Measurements from ENCODE around the gene KMT2C. TPM values are rescaled to one million over a fixed set of nuclear protein-coding genes. Genes with fewer than 3 reads are reported as not detected.

The KMT2C gene
- total RNA-seq, 4 donors from 2014 or later, result 77.4 to 174 (median 114) TPM

DNA sequence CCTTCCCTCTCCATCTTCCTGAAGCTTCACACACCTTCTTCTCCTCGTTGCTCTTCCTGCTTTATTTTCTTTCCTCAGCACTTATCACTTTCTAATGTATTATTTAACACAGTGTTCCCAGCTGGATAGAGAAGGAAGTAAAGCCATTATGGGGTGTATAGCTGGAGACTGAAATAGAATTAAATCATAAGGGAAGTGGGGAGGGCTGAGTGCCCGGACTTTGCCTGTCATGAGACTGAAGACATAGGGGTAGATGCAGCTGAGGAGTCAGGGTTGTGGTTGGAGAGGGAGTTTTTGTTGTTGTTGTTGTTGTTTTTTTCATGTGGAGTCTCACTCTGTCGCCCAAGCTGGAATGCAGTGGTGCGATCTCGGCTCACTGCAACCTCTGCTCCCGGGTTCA, 345.1 kb downstream of the KMT2C start:
- DNase-seq, result no peak
- Histone ChIP-seq H3K27me3 (no peaks in the 10 kb centered on the region), H3K4me1 (no peaks in the 10 kb centered on the region), H3K27ac (no peak overlapping the region), H3K9me3 (no peaks in the 10 kb centered on the region), H3K36me3 (no peaks in the 10 kb centered on the region), H3K4me3 (replicated peaks in 1 of 3) (no peak overlapping the region)
- TF ChIP-seq, protein P1, sequence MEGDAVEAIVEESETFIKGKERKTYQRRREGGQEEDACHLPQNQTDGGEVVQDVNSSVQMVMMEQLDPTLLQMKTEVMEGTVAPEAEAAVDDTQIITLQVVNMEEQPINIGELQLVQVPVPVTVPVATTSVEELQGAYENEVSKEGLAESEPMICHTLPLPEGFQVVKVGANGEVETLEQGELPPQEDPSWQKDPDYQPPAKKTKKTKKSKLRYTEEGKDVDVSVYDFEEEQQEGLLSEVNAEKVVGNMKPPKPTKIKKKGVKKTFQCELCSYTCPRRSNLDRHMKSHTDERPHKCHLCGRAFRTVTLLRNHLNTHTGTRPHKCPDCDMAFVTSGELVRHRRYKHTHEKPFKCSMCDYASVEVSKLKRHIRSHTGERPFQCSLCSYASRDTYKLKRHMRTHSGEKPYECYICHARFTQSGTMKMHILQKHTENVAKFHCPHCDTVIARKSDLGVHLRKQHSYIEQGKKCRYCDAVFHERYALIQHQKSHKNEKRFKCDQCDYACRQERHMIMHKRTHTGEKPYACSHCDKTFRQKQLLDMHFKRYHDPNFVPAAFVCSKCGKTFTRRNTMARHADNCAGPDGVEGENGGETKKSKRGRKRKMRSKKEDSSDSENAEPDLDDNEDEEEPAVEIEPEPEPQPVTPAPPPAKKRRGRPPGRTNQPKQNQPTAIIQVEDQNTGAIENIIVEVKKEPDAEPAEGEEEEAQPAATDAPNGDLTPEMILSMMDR (IDR thresholded peaks at IDR 0.05), result no peak
- TF ChIP-seq POLR2A (IDR thresholded peaks at IDR 0.05), result no peak
- 90 to 91% methylated on average over 6 of the region's 6 CpGs for WGBS, 2 donors
- intact Hi-C loops (cut with DNase I), result no loop called here

DNA sequence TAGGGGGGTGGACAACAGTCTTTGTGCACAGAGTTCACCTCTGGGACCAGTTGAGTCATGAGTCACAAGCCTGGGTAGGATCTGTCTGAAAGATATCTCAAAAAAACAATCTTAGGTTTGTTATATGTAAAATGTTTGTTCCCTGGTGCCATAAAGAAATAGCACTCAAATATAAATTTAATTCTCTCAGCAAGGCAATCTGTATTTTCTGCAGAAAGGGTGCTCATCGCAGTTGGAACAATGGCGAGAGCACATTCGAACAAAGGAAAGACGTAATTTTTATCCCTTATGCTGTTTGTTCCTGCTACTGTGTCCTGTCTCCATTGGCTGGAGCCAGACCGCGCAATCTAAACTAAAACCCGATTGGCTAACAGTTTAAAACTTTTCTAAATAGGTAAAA, 346.6 kb downstream of the KMT2C start:
- intact Hi-C loops (cut with DNase I), result no loop called here
- TF ChIP-seq, protein P1 (IDR thresholded peaks at IDR 0.05), result no peak
- TF ChIP-seq POLR2A (IDR thresholded peaks at IDR 0.05), result no peak
- WGBS, 2 donors, result 98% methylated on average over 7 of the region's 7 CpGs

DNA sequence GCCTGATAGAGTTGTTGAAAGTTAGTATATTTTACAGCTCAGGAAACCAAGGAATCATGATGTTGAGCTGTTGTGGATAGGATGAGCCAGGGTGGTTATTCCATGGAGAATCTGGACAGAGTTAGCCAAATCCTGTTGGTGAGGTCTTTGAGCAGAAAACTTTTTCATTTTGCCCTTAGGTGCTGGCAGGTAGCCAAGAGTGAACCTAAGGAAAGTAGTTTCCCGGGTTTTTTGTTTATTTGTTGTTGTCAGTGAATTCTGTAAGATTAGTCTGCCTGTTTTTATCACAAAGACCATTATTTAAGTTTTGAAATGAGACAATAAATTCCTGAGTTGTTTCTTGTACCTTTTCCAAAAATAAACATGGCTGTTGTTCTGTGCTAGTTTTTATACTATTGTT, 349.3 kb downstream of the KMT2C start:
- no peak for TF ChIP-seq POLR2A (IDR thresholded peaks at IDR 0.05)
- intact Hi-C loops (cut with DNase I), result no loop called here
- Histone ChIP-seq H3K36me3 (no peaks in the 10 kb centered on the region), H3K4me3 (replicated peaks in 1 of 3) (no peak overlapping the region), H3K27me3 (no peaks in the 10 kb centered on the region), H3K9me3 (no peaks in the 10 kb centered on the region), H3K27ac (no peak overlapping the region), H3K4me1 (no peaks in the 10 kb centered on the region)
- 22 to 35% methylated on average over 1 of the region's 1 CpG for WGBS, 2 donors
- no peak for DNase-seq

More for the DNA sequence above, 346.6 kb downstream of the KMT2C start:
- no peak for DNase-seq
- H3K4me3 ChIP-seq (replicated peaks in 1 of 3), result no peak overlapping the region
- H3K36me3 ChIP-seq, result no peaks in the 10 kb centered on the region
- no peaks in the 10 kb centered on the region for H3K4me1 ChIP-seq
- no peaks in the 10 kb centered on the region for H3K9me3 ChIP-seq
- H3K27me3 ChIP-seq, result no peaks in the 10 kb centered on the region
- no peak overlapping the region for H3K27ac ChIP-seq

DNA sequence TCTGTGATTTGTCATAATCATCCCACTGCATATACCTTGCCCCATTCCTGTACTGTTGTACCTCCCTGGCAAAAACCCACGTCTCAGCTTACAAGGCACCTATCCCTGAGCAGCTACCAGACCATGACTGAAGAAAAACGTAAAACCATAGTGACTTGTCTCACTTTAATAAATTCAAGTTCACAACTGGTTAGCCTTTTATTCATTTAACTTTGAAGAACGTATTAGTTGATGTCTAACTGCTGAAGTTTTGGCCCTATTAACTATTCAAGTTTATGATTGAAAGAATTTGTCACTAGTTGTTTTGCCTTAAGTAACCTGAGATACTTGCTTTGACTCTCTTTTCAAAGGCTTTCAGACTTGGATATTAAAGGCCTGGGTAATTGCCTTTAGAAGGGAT, 350.7 kb downstream of the KMT2C start:
- Histone ChIP-seq H3K4me1 (no peaks in the 10 kb centered on the region), H3K27me3 (no peaks in the 10 kb centered on the region), H3K4me3 (replicated peaks in 1 of 3) (no peak overlapping the region), H3K27ac (no peak overlapping the region), H3K36me3 (no peaks in the 10 kb centered on the region), H3K9me3 (no peaks in the 10 kb centered on the region)
- intact Hi-C loops (cut with DNase I), result no loop called here
- peak in 1 of 2 donors; percentile 10 for DNase-seq
- TF ChIP-seq POLR2A (IDR thresholded peaks at IDR 0.05), result no peak
- TF ChIP-seq, protein P1 (IDR thresholded peaks at IDR 0.05), result no peak
- 50 to 63% methylated on average over 3 of the region's 3 CpGs for WGBS, 2 donors

Small RNA genes within 50 kb of the gene (small RNA-seq; reads per million reads assigned to genes)
- not detected for gene AC104692.1
- not detected for gene AC104692.2
- gene RF00019, result not detected

Other genes starting within 250 kb of the KMT2C start
- gene XRCC2, start 240.1 kb upstream of the KMT2C start, total RNA-seq, result 1 to 10 TPM in 1 of 4 donors, under 1 TPM in 3; 0.15 to 1.6 (median 0.57) TPM

Measured in thyroid gland (tissue), 4 donors.